B cell (primary cell): Measurements from ENCODE around the gene CHAC1. TPM values are rescaled to one million over a fixed set of nuclear protein-coding genes. Genes with fewer than 3 reads are reported as not detected.

Experiments
- ATAC-seq: fragments of 200-7000 bp; cut with Tn5 transposase; one replicate; pipeline ENCODE4 v1.10.0; 2021; ENCODE audit warnings: low read depth, mild to moderate bottlenecking, moderate number of reproducible peaks, moderate library complexity
- CTCF ChIA-PET: fragments of 350-600 bp; sonication (Branson Sonifier 250); formaldehyde crosslinking; loops from one replicate; lab custom pipeline; 2021; ENCODE audit warnings: antibody characterized with exemption, inconsistent platforms; lab: Charles Lee
- POLR2A ChIA-PET: fragments of 350-600 bp; sonication (Branson Sonifier 250); formaldehyde crosslinking; loops from one replicate; lab custom pipeline; 2021; ENCODE audit warnings: antibody characterized with exemption; lab: Charles Lee
- DNase-seq: peaks from one replicate; pipeline ENCODE4 v3.0.0; 2013
- H2AFZ ChIP-seq: 2 replicates; pipeline ENCODE4 v1.6.1; 2012; ENCODE audit warnings: mild to moderate bottlenecking, low read depth, low read length; ENCODE audit not compliant: insufficient read depth, poor library complexity, severe bottlenecking
- H3K27ac ChIP-seq, 2 donors: 1 replicate in 1 of 2; 2 replicates in 1 of 2; pipeline ENCODE4 v1.5.1; 2012 to 2013; ENCODE audit warnings: low read length in 2 of 2, mild to moderate bottlenecking in 2 of 2, moderate library complexity in 1 of 2
- H3K27me3 ChIP-seq, 4 experiments: fragments of 200-600 bp in 1 of 4; sonication (generic) in 1 of 4; replicated peaks in 1 of 4; 1 replicate in 2 of 4; 2 replicates in 2 of 4; pipeline versions ENCODE4 v1.6.1 to v1.7.0; 2013 to 2016; ENCODE audit warnings: low read length in 3 of 4, mild to moderate bottlenecking in 2 of 4, mixed read lengths in 1 of 4, moderate library complexity in 1 of 4; ENCODE audit not compliant: insufficient read depth in 4 of 4, control insufficient read depth in 3 of 4; ENCODE audit errors: control extremely low read depth in 1 of 4
- H3K36me3 ChIP-seq, 2 experiments: replicated peaks in 1 of 2; 1 replicate in 1 of 2; 2 replicates in 1 of 2; pipeline versions ENCODE4 v1.6.1 to v1.7.1; 2013; ENCODE audit warnings: low read length in 1 of 2; ENCODE audit not compliant: insufficient read depth in 2 of 2, control insufficient read depth in 1 of 2; ENCODE audit errors: control extremely low read depth in 1 of 2, extremely low read depth in 1 of 2
- H3K4me1 ChIP-seq, 2 donors: fragments of 200-600 bp in 1 of 2; sonication (generic) in 1 of 2; 1 replicate in 1 of 2; 2 replicates in 1 of 2; pipeline versions ENCODE4 v1.5.1 to v1.6.1; 2013 to 2017; ENCODE audit warnings: low read length in 2 of 2; ENCODE audit not compliant: control insufficient read depth in 2 of 2, insufficient read depth in 2 of 2
- H3K4me2 ChIP-seq: replicated peaks from 2 replicates; pipeline ENCODE3; 2012; ENCODE audit warnings: mild to moderate bottlenecking, low read depth, low read length; ENCODE audit not compliant: poor library complexity, severe bottlenecking
- H3K4me3 ChIP-seq, 5 experiments: fragments of 200-600 bp in 1 of 5; sonication (generic) in 1 of 5; 1 replicate in 3 of 5; 2 replicates in 2 of 5; pipeline versions ENCODE4 v1.5.1 to v1.7.0; 2011 to 2016; ENCODE audit warnings: low read length in 4 of 5, mild to moderate bottlenecking in 4 of 5, low read depth in 2 of 5, control low read depth in 1 of 5, moderate library complexity in 1 of 5; ENCODE audit not compliant: insufficient read depth in 1 of 5; ENCODE audit errors: control extremely low read depth in 1 of 5, extremely low read depth in 1 of 5
- H3K79me2 ChIP-seq: fragments of 200-600 bp; sonication (generic); one replicate; pipeline ENCODE4 v1.6.0; 2016; ENCODE audit warnings: low read length; ENCODE audit not compliant: control insufficient read depth, insufficient read depth
- H3K9ac ChIP-seq: fragments of 200-600 bp; sonication (generic); 2 replicates; pipeline ENCODE4 v1.6.1; 2017; ENCODE audit warnings: mild to moderate bottlenecking, low read length, moderate library complexity
- H3K9me3 ChIP-seq, 3 donors: one replicate each; pipeline versions ENCODE4 v1.6.1 to v1.7.1; 2013; ENCODE audit warnings: low read length in 2 of 3; ENCODE audit not compliant: control insufficient read depth in 2 of 3, insufficient read depth in 1 of 3; ENCODE audit errors: control extremely low read depth in 1 of 3
- H4K20me1 ChIP-seq: 2 replicates; pipeline ENCODE4 v1.6.0; 2012; ENCODE audit warnings: mild to moderate bottlenecking, low read length; ENCODE audit not compliant: insufficient read depth, control insufficient read depth, poor library complexity, severe bottlenecking
- H3K27ac Mint-ChIP-seq: one replicate; pipeline ENCODE4 v1.8.0; 2021; ENCODE audit warnings: mixed read lengths
- H3K27me3 Mint-ChIP-seq: one replicate; pipeline ENCODE4 v1.8.0; 2021; ENCODE audit warnings: mixed read lengths
- H3K4me1 Mint-ChIP-seq: one replicate; pipeline ENCODE4 v1.8.0; 2021; ENCODE audit warnings: mixed read lengths
- H3K4me3 Mint-ChIP-seq: one replicate; pipeline ENCODE4 v1.8.0; 2021; ENCODE audit warnings: mixed read lengths
- H3K9me3 Mint-ChIP-seq: one replicate; pipeline ENCODE4 v1.8.0; 2022; ENCODE audit warnings: mixed read lengths; ENCODE audit not compliant: insufficient read depth
- EZH2 ChIP-seq: IDR thresholded peaks from 2 replicates; pipeline ENCODE4 v1.6.1; 2012; ENCODE audit warnings: borderline replicate concordance, low read depth, mild to moderate bottlenecking, moderate library complexity, low read length; ENCODE audit not compliant: insufficient read depth, poor library complexity, severe bottlenecking
- WGBS: methylation state at CpG from one replicate; pipeline ENCODE4 v1.1.5; 2013; ENCODE audit warnings: missing lambda C conversion rate; ENCODE audit not compliant: insufficient coverage; 5-methylcytosine and 5-hydroxymethylcytosine counted together
- intact Hi-C: fragments of 100-400 bp; cut with micrococcal nuclease; formaldehyde crosslinking; loops from one replicate; pipeline ENCODE4 v1.10.0; 2022
- polyA plus RNA-seq: library from polyadenylated mRNA; depleted of rRNA; stranded (reverse); fragments of >200 nt; gene quantifications from 2 replicates; pipeline ENCODE4 v1.2.3, GENCODE V29; 2012
- total RNA-seq, 2 donors: library from RNA; stranded (reverse); fragments of 120-200 nt in 1 of 2; gene quantifications; 1 replicate in 1 of 2; 2 replicates in 1 of 2; pipeline versions ENCODE4 v1.2.3 to v1.2.4, GENCODE V29; 2013 to 2022
- TF ChIP-seq, protein P1 (sequence below): fragments of 200-600 bp; IDR thresholded peaks from one replicate; pipeline ENCODE4 v1.8.0; 2022; ENCODE audit warnings: antibody characterized with exemption, mild to moderate bottlenecking

Gene CHAC1
- total and polyA plus RNA-seq, 2 donors (not counting 1 experiment from before 2014, with no cell fraction given) = 0.81 to 3.6 TPM

DNA sequence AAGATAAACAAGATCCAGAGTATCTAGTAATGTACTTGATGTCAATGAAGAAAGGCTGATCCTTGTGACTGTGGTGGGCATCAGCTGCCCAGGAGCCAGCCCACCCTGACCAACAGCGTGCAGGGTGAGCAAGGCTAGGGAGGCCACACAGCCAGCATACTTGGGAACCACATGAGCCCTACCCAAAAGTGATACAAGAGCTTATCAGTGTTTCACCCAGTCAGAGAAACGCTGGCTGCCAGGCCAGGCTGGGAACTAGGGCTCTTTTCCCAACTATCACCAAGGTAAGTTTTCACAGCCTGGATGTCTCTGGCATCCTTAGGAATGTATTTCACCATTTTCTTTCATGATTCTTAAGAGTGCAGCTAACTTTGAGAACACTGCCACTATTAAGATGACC lies 24.9 kb downstream of the CHAC1 start:
- no peak overlapping the region for H3K4me3 ChIP-seq
- H3K27me3 ChIP-seq = no peaks in the 10 kb centered on the region
- no peak overlapping the region for H2AFZ ChIP-seq
- H3K4me1 ChIP-seq = no peaks in the 10 kb centered on the region
- no peak overlapping the region for H3K9ac ChIP-seq
- POLR2A ChIA-PET = no interaction called here
- TF ChIP-seq, protein P1, sequence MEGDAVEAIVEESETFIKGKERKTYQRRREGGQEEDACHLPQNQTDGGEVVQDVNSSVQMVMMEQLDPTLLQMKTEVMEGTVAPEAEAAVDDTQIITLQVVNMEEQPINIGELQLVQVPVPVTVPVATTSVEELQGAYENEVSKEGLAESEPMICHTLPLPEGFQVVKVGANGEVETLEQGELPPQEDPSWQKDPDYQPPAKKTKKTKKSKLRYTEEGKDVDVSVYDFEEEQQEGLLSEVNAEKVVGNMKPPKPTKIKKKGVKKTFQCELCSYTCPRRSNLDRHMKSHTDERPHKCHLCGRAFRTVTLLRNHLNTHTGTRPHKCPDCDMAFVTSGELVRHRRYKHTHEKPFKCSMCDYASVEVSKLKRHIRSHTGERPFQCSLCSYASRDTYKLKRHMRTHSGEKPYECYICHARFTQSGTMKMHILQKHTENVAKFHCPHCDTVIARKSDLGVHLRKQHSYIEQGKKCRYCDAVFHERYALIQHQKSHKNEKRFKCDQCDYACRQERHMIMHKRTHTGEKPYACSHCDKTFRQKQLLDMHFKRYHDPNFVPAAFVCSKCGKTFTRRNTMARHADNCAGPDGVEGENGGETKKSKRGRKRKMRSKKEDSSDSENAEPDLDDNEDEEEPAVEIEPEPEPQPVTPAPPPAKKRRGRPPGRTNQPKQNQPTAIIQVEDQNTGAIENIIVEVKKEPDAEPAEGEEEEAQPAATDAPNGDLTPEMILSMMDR = no peak
- TF ChIP-seq EZH2 = no peak
- H3K4me2 ChIP-seq = no peak overlapping the region
- H3K36me3 ChIP-seq = peaks cover 0 to 71% of the 10 kb centered on the region in 2 experiments
- Mint-ChIP-seq H3K27me3 (no peaks in the 10 kb centered on the region), H3K4me1 (no peaks in the 10 kb centered on the region), H3K27ac (no peak overlapping the region), H3K9me3 (no peaks in the 10 kb centered on the region), H3K4me3 (no peak overlapping the region)
- CTCF ChIA-PET = interaction anchor here (1.4 kb wide), 1 partner anchor 37 kb away, joined by 4 read pairs; no protein-coding TSS in a partner anchor
- no peaks in the 10 kb centered on the region for H3K9me3 ChIP-seq
- WGBS = 95% methylated on average over 2 of the region's 2 CpGs
- DNase-seq (no peak), ATAC-seq (no peak)
- intact Hi-C loops = no loop called here
- H4K20me1 ChIP-seq = no peaks in the 10 kb centered on the region
- no peaks in the 10 kb centered on the region for H3K79me2 ChIP-seq
- no peak overlapping the region for H3K27ac ChIP-seq

DNA sequence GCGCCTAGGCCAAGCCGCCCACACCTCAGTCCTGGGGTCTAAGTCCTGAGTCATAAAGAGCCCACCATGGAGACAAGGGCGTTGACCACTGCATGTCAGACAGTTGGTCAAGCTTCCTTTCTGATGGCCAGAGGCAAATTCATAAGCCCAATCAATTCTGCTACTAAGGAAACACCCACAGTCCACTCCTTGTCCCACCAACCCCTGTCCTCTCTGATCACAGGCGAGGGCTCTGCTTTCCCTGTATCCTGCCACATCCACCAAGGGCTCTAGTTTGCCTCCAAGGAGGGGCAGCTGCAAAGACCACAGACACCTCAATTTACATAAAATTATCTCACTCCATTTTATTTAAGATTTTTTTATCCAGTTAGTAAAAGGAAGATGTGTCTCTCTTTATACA lies 25.3 kb downstream of the CHAC1 start:
- Histone ChIP-seq H3K9ac (no peak overlapping the region), H2AFZ (no peak overlapping the region), H3K9me3 (no peaks in the 10 kb centered on the region), H4K20me1 (no peaks in the 10 kb centered on the region), H3K79me2 (no peaks in the 10 kb centered on the region), H3K27me3 (no peaks in the 10 kb centered on the region), H3K4me3 (no peak overlapping the region), H3K4me1 (no peaks in the 10 kb centered on the region), H3K36me3 (peaks cover 0 to 75% of the 10 kb centered on the region in 2 experiments), H3K4me2 (no peak overlapping the region), H3K27ac (no peak overlapping the region)
- H3K27me3 Mint-ChIP-seq = no peaks in the 10 kb centered on the region
- intact Hi-C loops = no loop called here
- TF ChIP-seq EZH2 = no peak
- TF ChIP-seq, protein P1 = no peak
- ChIA-PET CTCF (interaction anchor here (1.4 kb wide), 1 partner anchor 38 kb away, joined by 4 read pairs; no protein-coding TSS in a partner anchor), POLR2A (no interaction called here)
- ATAC-seq (no peak), DNase-seq (no peak)
- no peak overlapping the region for H3K27ac Mint-ChIP-seq
- no peak overlapping the region for H3K4me3 Mint-ChIP-seq
- H3K4me1 Mint-ChIP-seq = no peaks in the 10 kb centered on the region
- no peaks in the 10 kb centered on the region for H3K9me3 Mint-ChIP-seq
- WGBS = 99% methylated on average over 4 of the region's 4 CpGs
